HCT116 (cell line): ENCODE data around the gene ORM1.

ENCODE experiments used
- CEBPB ChIP-seq: IDR thresholded peaks from 2 replicates; pipeline ENCODE4 v1.6.1; 2012; ENCODE audit warnings: low read depth
- CTCF ChIP-seq, 3 experiments: fragments of 200-600 bp in 1 of 3; sonication (generic) in 1 of 3; IDR thresholded peaks in 2 of 3; conservative IDR thresholded peaks in 1 of 3; 2 replicates each; pipeline ENCODE4 v1.5.1; 2012 to 2017; ENCODE audit warnings: low read depth in 2 of 3, low read length in 2 of 3, antibody characterized with exemption in 1 of 3, borderline replicate concordance in 1 of 3, control low read depth in 1 of 3, mild to moderate bottlenecking in 1 of 3, mixed read lengths in 1 of 3, mixed run types in 1 of 3, moderate library complexity in 1 of 3; ENCODE audit not compliant: insufficient read depth in 1 of 3
- EZH2 ChIP-seq: fragments of 200-600 bp; sonication (generic); IDR thresholded peaks from 2 replicates; pipeline ENCODE4 v1.6.1; 2017; ENCODE audit warnings: antibody characterized with exemption, mixed run types
- JUND ChIP-seq: IDR thresholded peaks from 2 replicates; pipeline ENCODE4 v1.6.1; 2012
- POLR2A ChIP-seq: IDR thresholded peaks from 2 replicates; pipeline ENCODE4 v1.7.0; 2011; ENCODE audit warnings: borderline replicate concordance; ENCODE audit not compliant: insufficient read depth, insufficient read length; ENCODE audit errors: extremely low read depth
- POLR2AphosphoS5 ChIP-seq: IDR thresholded peaks from 2 replicates; pipeline ENCODE4 v1.6.1; 2011; ENCODE audit warnings: mild to moderate bottlenecking, low read depth, low read length, moderate library complexity
- RAD21 ChIP-seq: IDR thresholded peaks from 2 replicates; pipeline ENCODE4 v1.6.1; 2012; ENCODE audit warnings: low read depth, mild to moderate bottlenecking
- SIN3A ChIP-seq: IDR thresholded peaks from 2 replicates; pipeline ENCODE4 v1.6.1; 2012; ENCODE audit warnings: low read depth
- SRF ChIP-seq: IDR thresholded peaks from 2 replicates; pipeline ENCODE4 v1.6.1; 2012; ENCODE audit warnings: low read depth
- YY1 ChIP-seq: IDR thresholded peaks from 2 replicates; pipeline ENCODE4 v1.6.1; 2011; ENCODE audit warnings: low read length, low read depth, moderate library complexity, mild to moderate bottlenecking; ENCODE audit not compliant: insufficient replicate concordance; ENCODE audit errors: extremely low read depth
- ZBTB33 ChIP-seq: IDR thresholded peaks from 2 replicates; pipeline ENCODE4 v1.6.1; 2011; ENCODE audit warnings: mild to moderate bottlenecking, low read length, moderate library complexity; ENCODE audit not compliant: insufficient replicate concordance; ENCODE audit errors: extremely low read depth

GRCh38 chr9:114342755-114343440 is 20.0 kb downstream of the ORM1 start:
- TF ChIP-seq CTCF (IDR thresholded peaks at IDR 0.05 in 2 of 3, conservative IDR thresholded peaks at IDR 0.05 in 1 of 3; ENCODE audit: borderline replicate concordance in 1 of 3, insufficient read depth in 1 of 3, low read depth in 2 of 3, low read length in 2 of 3), result no peak
- TF ChIP-seq POLR2A, result no peak
- TF ChIP-seq SIN3A, result no peak
- no peak for TF ChIP-seq EZH2
- no peak for TF ChIP-seq YY1
- TF ChIP-seq CEBPB, result no peak
- no peak for TF ChIP-seq POLR2AphosphoS5
- TF ChIP-seq RAD21, result no peak
- no peak for TF ChIP-seq SRF
- no peak for TF ChIP-seq ZBTB33
- no peak for TF ChIP-seq JUND
